Keratinocyte (primary cell): Measurements from ENCODE around the gene MTF1. TPM values are rescaled to one million over a fixed set of nuclear protein-coding genes. Genes with fewer than 3 reads are reported as not detected.

ENCODE experiments used
- DNase-seq: peaks from one replicate; pipeline ENCODE4 v3.0.0-alpha.2; 2011; ENCODE audit warnings: low read depth, missing footprints, low spot score
- FAIRE-seq: peaks from 2 replicates; lab custom pipeline; 2011; peaks lifted over from hg19 to GRCh38; lab: Jason Lieb, UNC
- H2AFZ ChIP-seq: 2 replicates; pipeline ENCODE4 v1.6.0; 2012; ENCODE audit warnings: low read length, control low read depth, inconsistent platforms; ENCODE audit not compliant: control insufficient read depth
- H3K27ac ChIP-seq: 2 replicates; pipeline ENCODE4 v1.5.1; 2011; ENCODE audit warnings: low read length; ENCODE audit not compliant: control insufficient read depth, insufficient read depth
- H3K27me3 ChIP-seq: 3 replicates; pipeline ENCODE4 v1.6.0; 2011; ENCODE audit warnings: low read length; ENCODE audit not compliant: control insufficient read depth, insufficient read depth; ENCODE audit errors: extremely low read depth
- H3K36me3 ChIP-seq, 2 experiments: 2 replicates in 1 of 2; 3 replicates in 1 of 2; pipeline ENCODE4 v1.5.1; 2011; ENCODE audit warnings: low read length in 2 of 2, mild to moderate bottlenecking in 1 of 2; ENCODE audit not compliant: control insufficient read depth in 2 of 2, insufficient read depth in 2 of 2; ENCODE audit errors: extremely low read depth in 1 of 2
- H3K4me1 ChIP-seq: 3 replicates; pipeline ENCODE4 v1.5.1; 2011; ENCODE audit warnings: low read length; ENCODE audit not compliant: control insufficient read depth, insufficient read depth; ENCODE audit errors: extremely low read depth
- H3K4me2 ChIP-seq: 3 replicates; pipeline ENCODE4 v1.6.0; 2011; ENCODE audit warnings: low read depth, low read length; ENCODE audit not compliant: control insufficient read depth, insufficient read depth; ENCODE audit errors: extremely low read depth
- H3K4me3 ChIP-seq, 3 experiments: fragments of 200-600 bp in 1 of 3; sonication (generic) in 1 of 3; 2 replicates in 2 of 3; 3 replicates in 1 of 3; pipeline ENCODE4 v1.5.1; 2011 to 2016; ENCODE audit warnings: low read length in 3 of 3, mild to moderate bottlenecking in 3 of 3, control low read depth in 2 of 3, inconsistent platforms in 1 of 3, low read depth in 1 of 3, mixed read lengths in 1 of 3, mixed run types in 1 of 3, moderate library complexity in 1 of 3; ENCODE audit not compliant: control insufficient read depth in 2 of 3, insufficient read depth in 2 of 3; ENCODE audit errors: extremely low read depth in 1 of 3
- H3K79me2 ChIP-seq: 2 replicates; pipeline ENCODE4 v1.6.0; 2012; ENCODE audit warnings: low read length; ENCODE audit not compliant: control insufficient read depth, insufficient read depth
- H3K9ac ChIP-seq: 3 replicates; pipeline ENCODE4 v1.6.0; 2011; ENCODE audit warnings: low read length; ENCODE audit not compliant: control insufficient read depth, insufficient read depth; ENCODE audit errors: extremely low read depth
- H3K9me1 ChIP-seq: 3 replicates; pipeline ENCODE4 v1.6.0; 2011; ENCODE audit warnings: low read length; ENCODE audit not compliant: control insufficient read depth, insufficient read depth; ENCODE audit errors: extremely low read depth
- H3K9me3 ChIP-seq: 2 replicates; pipeline ENCODE4 v1.5.1; 2012; ENCODE audit warnings: low read depth, low read length; ENCODE audit not compliant: control insufficient read depth
- H4K20me1 ChIP-seq: 3 replicates; pipeline ENCODE4 v1.6.0; 2011; ENCODE audit warnings: low read length; ENCODE audit not compliant: control insufficient read depth, insufficient read depth; ENCODE audit errors: extremely low read depth
- EZH2 ChIP-seq: IDR thresholded peaks from one replicate; pipeline ENCODE4 v1.6.1; 2012; ENCODE audit warnings: inconsistent platforms, mild to moderate bottlenecking, low read length, moderate library complexity
- dilution Hi-C: fragments of 300-500 bp; cut with MboI; formaldehyde crosslinking; loops from one replicate; pipeline ENCODE4 v1.7.0; 2020; ENCODE audit warnings: low sequenced_read_pairs; ENCODE audit not compliant: extremely low pct_ligation_motif_present
- polyA plus RNA-seq, 5 experiments: library from polyadenylated mRNA; depleted of rRNA in 3 of 5; stranded (reverse) in 3 of 5; stranded (forward) in 1 of 5; unstranded in 1 of 5; fragments of >200 nt; gene quantifications; 1 replicate in 1 of 5; 2 replicates in 3 of 5; 3 replicates in 1 of 5; pipeline versions ENCODE4 v1.2.1 to v1.2.3, GENCODE V29; 2011 to 2012; ENCODE audit warnings: missing spikeins in 2 of 5, low read depth in 1 of 5, low replicate concordance in 1 of 5
- TF ChIP-seq, protein P1 (sequence below), 3 experiments: IDR thresholded peaks in 1 of 3; conservative IDR thresholded peaks in 1 of 3; optimal IDR thresholded peaks in 1 of 3; 2 replicates in 2 of 3; 3 replicates in 1 of 3; pipeline versions ENCODE3 to v1.5.1; 2011; ENCODE audit warnings: low read length in 3 of 3, mild to moderate bottlenecking in 3 of 3, moderate library complexity in 2 of 3, control low read depth in 1 of 3, inconsistent platforms in 1 of 3; ENCODE audit not compliant: insufficient read depth in 2 of 3; ENCODE audit errors: extremely low read depth in 1 of 3

Gene MTF1
- polyA plus RNA-seq, 1 donor (not counting 4 experiments of a cell fraction or from before 2014, with no cell fraction given): 13.1 TPM

DNA sequence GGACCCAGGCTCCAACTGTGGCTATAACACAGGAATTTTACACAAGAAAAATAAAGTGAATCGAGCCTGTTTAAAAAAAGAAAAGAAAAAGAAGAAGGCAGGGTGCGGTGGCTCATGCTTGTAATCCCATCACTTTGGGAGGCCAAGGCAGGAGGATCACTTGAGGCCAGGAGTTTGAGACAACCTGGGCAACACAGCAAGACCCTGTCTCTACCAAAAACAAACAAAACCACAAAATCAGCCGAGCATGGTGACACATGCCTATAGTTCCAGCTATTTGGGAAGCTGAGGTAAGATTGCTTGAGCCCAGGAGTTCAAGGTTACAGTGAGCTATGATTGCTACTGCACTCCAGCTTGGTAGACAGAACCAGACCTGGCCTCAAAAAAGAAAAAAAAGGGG lies 17.7 kb downstream of the MTF1 start:
- H2AFZ ChIP-seq: no peak overlapping the region
- no peaks in the 10 kb centered on the region for H3K9me1 ChIP-seq
- TF ChIP-seq EZH2: no peak
- TF ChIP-seq, protein P1, sequence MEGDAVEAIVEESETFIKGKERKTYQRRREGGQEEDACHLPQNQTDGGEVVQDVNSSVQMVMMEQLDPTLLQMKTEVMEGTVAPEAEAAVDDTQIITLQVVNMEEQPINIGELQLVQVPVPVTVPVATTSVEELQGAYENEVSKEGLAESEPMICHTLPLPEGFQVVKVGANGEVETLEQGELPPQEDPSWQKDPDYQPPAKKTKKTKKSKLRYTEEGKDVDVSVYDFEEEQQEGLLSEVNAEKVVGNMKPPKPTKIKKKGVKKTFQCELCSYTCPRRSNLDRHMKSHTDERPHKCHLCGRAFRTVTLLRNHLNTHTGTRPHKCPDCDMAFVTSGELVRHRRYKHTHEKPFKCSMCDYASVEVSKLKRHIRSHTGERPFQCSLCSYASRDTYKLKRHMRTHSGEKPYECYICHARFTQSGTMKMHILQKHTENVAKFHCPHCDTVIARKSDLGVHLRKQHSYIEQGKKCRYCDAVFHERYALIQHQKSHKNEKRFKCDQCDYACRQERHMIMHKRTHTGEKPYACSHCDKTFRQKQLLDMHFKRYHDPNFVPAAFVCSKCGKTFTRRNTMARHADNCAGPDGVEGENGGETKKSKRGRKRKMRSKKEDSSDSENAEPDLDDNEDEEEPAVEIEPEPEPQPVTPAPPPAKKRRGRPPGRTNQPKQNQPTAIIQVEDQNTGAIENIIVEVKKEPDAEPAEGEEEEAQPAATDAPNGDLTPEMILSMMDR (optimal IDR thresholded peaks at IDR 0.05 in 1 of 3, IDR thresholded peaks at IDR 0.05 in 1 of 3, conservative IDR thresholded peaks at IDR 0.05 in 1 of 3; ENCODE audit: extremely low read depth in 1 of 3, insufficient read depth in 2 of 3, low read length in 3 of 3): no peak
- no peaks in the 10 kb centered on the region for H3K4me1 ChIP-seq
- H3K9ac ChIP-seq: no peak overlapping the region
- dilution Hi-C loops: no loop called here
- H4K20me1 ChIP-seq: peaks cover 4% of the 10 kb centered on the region
- FAIRE-seq (no peak), DNase-seq (no peak)
- no peak overlapping the region for H3K4me3 ChIP-seq
- H3K27ac ChIP-seq: no peak overlapping the region
- H3K36me3 ChIP-seq: peaks cover 20 to 29% of the 10 kb centered on the region in 2 experiments
- H3K4me2 ChIP-seq: no peak overlapping the region
- H3K9me3 ChIP-seq: no peaks in the 10 kb centered on the region
- H3K27me3 ChIP-seq: no peaks in the 10 kb centered on the region
- peaks cover 32% of the 10 kb centered on the region for H3K79me2 ChIP-seq

DNA sequence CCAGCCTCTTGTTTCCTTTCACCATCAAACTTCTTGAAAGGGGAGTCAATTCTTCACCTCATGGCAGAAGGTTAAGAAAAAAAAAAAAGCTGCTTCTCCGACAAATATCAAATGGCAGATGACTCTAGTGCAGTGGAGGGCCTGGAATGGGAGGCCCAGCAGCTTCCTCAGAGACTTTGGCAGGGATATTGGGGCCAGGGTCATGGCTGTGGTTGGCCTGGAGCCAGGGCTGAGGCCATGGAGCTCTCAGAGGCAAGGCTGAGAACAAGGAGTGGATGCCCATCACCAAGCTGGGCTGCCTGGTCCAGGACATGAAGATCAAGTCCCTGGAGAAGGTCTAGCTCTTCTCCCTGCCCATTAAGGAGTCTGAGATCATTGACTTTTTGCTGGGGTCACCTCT lies 18.7 kb downstream of the MTF1 start:
- no peaks in the 10 kb centered on the region for H3K27me3 ChIP-seq
- TF ChIP-seq EZH2: no peak
- TF ChIP-seq, protein P1 (optimal IDR thresholded peaks at IDR 0.05 in 1 of 3, IDR thresholded peaks at IDR 0.05 in 1 of 3, conservative IDR thresholded peaks at IDR 0.05 in 1 of 3; ENCODE audit: extremely low read depth in 1 of 3, insufficient read depth in 2 of 3, low read length in 3 of 3): no peak
- H4K20me1 ChIP-seq: peaks cover 4% of the 10 kb centered on the region
- dilution Hi-C loops: no loop called here
- no peak overlapping the region for H3K27ac ChIP-seq
- H3K4me3 ChIP-seq: no peak overlapping the region
- no peaks in the 10 kb centered on the region for H3K4me1 ChIP-seq
- H3K9me3 ChIP-seq: no peaks in the 10 kb centered on the region
- H3K79me2 ChIP-seq: peaks cover 29% of the 10 kb centered on the region
- no peak overlapping the region for H2AFZ ChIP-seq
- DNase-seq: no peak
- FAIRE-seq: no peak
- H3K36me3 ChIP-seq: peaks cover 20 to 34% of the 10 kb centered on the region in 2 experiments
- no peak overlapping the region for H3K4me2 ChIP-seq
- H3K9ac ChIP-seq: no peak overlapping the region
- no peaks in the 10 kb centered on the region for H3K9me1 ChIP-seq
